ENCODE measurements around the gene KRTAP12-4. TPM values are rescaled to one million over a fixed set of nuclear protein-coding genes. Genes with fewer than 3 reads are reported as not detected.

KRTAP12-4 gene
- total RNA-seq, 1 experiment from 2014 or later, result not detected

- no peak for TF ChIP-seq EZH2 (IDR thresholded peaks at IDR 0.05; ENCODE audit: low read depth)
- TF ChIP-seq, protein P1, sequence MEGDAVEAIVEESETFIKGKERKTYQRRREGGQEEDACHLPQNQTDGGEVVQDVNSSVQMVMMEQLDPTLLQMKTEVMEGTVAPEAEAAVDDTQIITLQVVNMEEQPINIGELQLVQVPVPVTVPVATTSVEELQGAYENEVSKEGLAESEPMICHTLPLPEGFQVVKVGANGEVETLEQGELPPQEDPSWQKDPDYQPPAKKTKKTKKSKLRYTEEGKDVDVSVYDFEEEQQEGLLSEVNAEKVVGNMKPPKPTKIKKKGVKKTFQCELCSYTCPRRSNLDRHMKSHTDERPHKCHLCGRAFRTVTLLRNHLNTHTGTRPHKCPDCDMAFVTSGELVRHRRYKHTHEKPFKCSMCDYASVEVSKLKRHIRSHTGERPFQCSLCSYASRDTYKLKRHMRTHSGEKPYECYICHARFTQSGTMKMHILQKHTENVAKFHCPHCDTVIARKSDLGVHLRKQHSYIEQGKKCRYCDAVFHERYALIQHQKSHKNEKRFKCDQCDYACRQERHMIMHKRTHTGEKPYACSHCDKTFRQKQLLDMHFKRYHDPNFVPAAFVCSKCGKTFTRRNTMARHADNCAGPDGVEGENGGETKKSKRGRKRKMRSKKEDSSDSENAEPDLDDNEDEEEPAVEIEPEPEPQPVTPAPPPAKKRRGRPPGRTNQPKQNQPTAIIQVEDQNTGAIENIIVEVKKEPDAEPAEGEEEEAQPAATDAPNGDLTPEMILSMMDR (conservative IDR thresholded peaks at IDR 0.05), result no peak
- no peak overlapping the region for H2AFZ ChIP-seq
- H3F3A ChIP-seq (ENCODE audit: insufficient read depth, low read depth), result no peaks in the 10 kb centered on the region
- intact Hi-C loops (cut with micrococcal nuclease; ENCODE audit: unreplicated experiment), result no loop called here
- ChIA-PET POLR2A (ENCODE audit: unreplicated experiment) (no interaction called here), CTCF (no interaction called here)
- DNase-seq, result no peak
- H4K20me1 ChIP-seq (ENCODE audit: insufficient read depth), result no peaks in the 10 kb centered on the region
- peaks cover 31% of the 10 kb centered on the region for H3K27me3 ChIP-seq (ENCODE audit: insufficient read depth, low read depth)
- no peak overlapping the region for H3K4me3 ChIP-seq
- no TSS peak for BruUV-seq (replicated peaks)
- no peaks in the 10 kb centered on the region for H3K9me2 ChIP-seq (ENCODE audit: insufficient read depth)
- H3K27ac ChIP-seq, result no peak overlapping the region
- peaks cover 4% of the 10 kb centered on the region; the same call in 1 of the 2 replicates for H3K9me3 ChIP-seq (ENCODE audit: insufficient read depth, low read depth)
- H3K36me3 ChIP-seq (ENCODE audit: low read depth), result no peaks in the 10 kb centered on the region
- no peaks in the 10 kb centered on the region for H3K4me1 ChIP-seq (replicated peaks; ENCODE audit: insufficient read depth)
- H3K4me2 ChIP-seq, result no peak overlapping the region
- no peaks in the 10 kb centered on the region for H3K79me2 ChIP-seq (ENCODE audit: low read depth)
These were observed 28.2 kb downstream of the KRTAP12-4 start for GRCh38 chr21:44626262-44626661.

DNA sequence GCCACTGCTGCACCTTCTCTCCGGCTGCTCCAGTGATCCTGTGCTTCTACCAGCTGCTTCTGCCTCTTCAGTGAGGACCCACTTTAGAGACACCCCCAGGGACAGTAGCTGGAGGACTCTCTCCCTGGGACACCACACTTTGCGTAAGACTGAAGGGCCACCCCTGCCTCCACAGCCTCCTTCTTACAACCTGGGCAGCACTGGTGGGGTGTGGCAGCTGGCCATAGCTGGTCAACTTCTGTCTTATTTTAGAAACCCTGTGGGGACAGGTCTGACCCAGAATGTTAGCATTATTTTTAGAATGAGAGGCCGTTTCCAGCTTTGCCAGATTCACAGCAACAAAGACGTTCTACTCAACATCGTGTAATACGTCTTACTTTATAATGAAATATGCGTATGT lies 28.7 kb downstream of the KRTAP12-4 start:
- ChIA-PET CTCF (no interaction called here), POLR2A (ENCODE audit: unreplicated experiment) (no interaction called here)
- TF ChIP-seq EZH2 (IDR thresholded peaks at IDR 0.05; ENCODE audit: low read depth), result no peak
- TF ChIP-seq, protein P1 (conservative IDR thresholded peaks at IDR 0.05), result no peak
- Histone ChIP-seq H3K4me3 (no peak overlapping the region), H4K20me1 (ENCODE audit: insufficient read depth) (no peaks in the 10 kb centered on the region), H3F3A (ENCODE audit: insufficient read depth, low read depth) (no peaks in the 10 kb centered on the region), H3K9me2 (ENCODE audit: insufficient read depth) (no peaks in the 10 kb centered on the region), H3K27ac (no peak overlapping the region), H3K9me3 (ENCODE audit: insufficient read depth, low read depth) (peaks cover 4% of the 10 kb centered on the region; the same call in 1 of the 2 replicates), H3K4me2 (no peak overlapping the region), H2AFZ (no peak overlapping the region), H3K27me3 (ENCODE audit: insufficient read depth, low read depth) (peaks cover 31% of the 10 kb centered on the region), H3K79me2 (ENCODE audit: low read depth) (no peaks in the 10 kb centered on the region), H3K4me1 (replicated peaks; ENCODE audit: insufficient read depth) (no peaks in the 10 kb centered on the region), H3K36me3 (ENCODE audit: low read depth) (no peaks in the 10 kb centered on the region)
- no TSS peak for BruUV-seq (replicated peaks)
- no peak for DNase-seq
- intact Hi-C loops (cut with micrococcal nuclease; ENCODE audit: unreplicated experiment), result no loop called here

DNA sequence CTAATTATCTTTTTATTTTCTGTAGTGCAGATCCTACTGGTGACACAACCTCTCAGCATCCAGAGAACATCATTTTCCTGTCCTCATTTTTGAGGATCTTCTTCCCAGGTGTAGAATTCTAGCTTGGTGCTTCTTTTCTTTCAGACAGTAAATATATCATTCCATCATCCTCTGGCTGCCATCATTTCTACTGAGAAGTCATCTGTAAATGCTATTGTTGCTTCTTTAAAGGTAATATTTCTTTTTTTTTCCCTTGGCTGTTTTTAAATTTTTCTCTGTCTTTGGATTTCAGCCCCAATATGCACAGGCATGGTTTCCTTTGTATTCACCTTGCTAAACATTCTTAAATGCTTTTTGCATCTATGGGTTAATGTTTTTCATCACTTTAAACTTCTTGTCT lies 30.9 kb downstream of the KRTAP12-4 start:
- BruUV-seq (replicated peaks), result no TSS peak
- H3K36me3 ChIP-seq (ENCODE audit: low read depth), result no peaks in the 10 kb centered on the region
- H3K9me3 ChIP-seq (ENCODE audit: insufficient read depth, low read depth), result peaks cover 4% of the 10 kb centered on the region; the same call in 1 of the 2 replicates
- TF ChIP-seq EZH2 (IDR thresholded peaks at IDR 0.05; ENCODE audit: low read depth), result no peak
- TF ChIP-seq, protein P1 (conservative IDR thresholded peaks at IDR 0.05), result no peak
- H3K79me2 ChIP-seq (ENCODE audit: low read depth), result no peaks in the 10 kb centered on the region
- H4K20me1 ChIP-seq (ENCODE audit: insufficient read depth), result no peaks in the 10 kb centered on the region
- CTCF ChIA-PET, result no interaction called here
- H3K9me2 ChIP-seq (ENCODE audit: insufficient read depth), result no peaks in the 10 kb centered on the region
- no peak overlapping the region for H2AFZ ChIP-seq
- H3K27me3 ChIP-seq (ENCODE audit: insufficient read depth, low read depth), result peaks cover 17% of the 10 kb centered on the region
- no peak overlapping the region for H3K4me3 ChIP-seq
- no peak for DNase-seq
- H3K4me1 ChIP-seq (replicated peaks; ENCODE audit: insufficient read depth), result no peaks in the 10 kb centered on the region
- no peaks in the 10 kb centered on the region for H3F3A ChIP-seq (ENCODE audit: insufficient read depth, low read depth)
- H3K27ac ChIP-seq, result no peak overlapping the region
- intact Hi-C loops (cut with micrococcal nuclease; ENCODE audit: unreplicated experiment), result no loop called here
- POLR2A ChIA-PET (ENCODE audit: unreplicated experiment), result no interaction called here
- no peak overlapping the region for H3K4me2 ChIP-seq

All from PC-9 (cell line).